HG03108 (cell line): ENCODE measurements around the gene PACRGL.
A peak's percentile ranks its signal among the peaks of the same experiment; 100 is the strongest.
"Not testable (repeated sequence)": the region's sequence is repeated elsewhere in the genome, so short reads cannot be mapped to it uniquely, and the experiment has no call there.

ENCODE experiments used
- ATAC-seq: cut with Tn5 transposase; IDR thresholded peaks from one replicate; pipeline ENCODE4 v1.9.1; 2021; ENCODE audit warnings: moderate library complexity; ENCODE audit not compliant: unreplicated experiment

The PACRGL gene

DNA sequence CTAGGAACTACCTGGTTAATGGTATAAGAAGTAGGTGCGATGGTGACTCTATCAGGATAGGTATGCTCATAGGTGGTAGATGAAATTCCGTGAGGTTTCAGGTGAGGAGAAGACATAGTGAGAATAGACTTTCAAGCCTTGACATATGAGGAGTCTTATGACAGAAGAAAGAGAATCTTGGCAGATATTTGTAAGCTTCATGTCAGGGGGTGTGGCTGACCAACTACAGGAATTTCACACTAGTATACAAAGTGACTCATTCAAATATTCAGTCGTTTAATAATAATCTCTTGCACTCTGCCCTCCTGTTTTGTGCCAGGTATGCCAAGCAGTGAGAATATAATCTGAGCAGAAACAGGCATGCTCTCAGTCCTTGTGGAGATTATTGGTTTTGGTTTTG, 22.8 kb downstream of the PACRGL start:
- ATAC-seq = no peak

DNA sequence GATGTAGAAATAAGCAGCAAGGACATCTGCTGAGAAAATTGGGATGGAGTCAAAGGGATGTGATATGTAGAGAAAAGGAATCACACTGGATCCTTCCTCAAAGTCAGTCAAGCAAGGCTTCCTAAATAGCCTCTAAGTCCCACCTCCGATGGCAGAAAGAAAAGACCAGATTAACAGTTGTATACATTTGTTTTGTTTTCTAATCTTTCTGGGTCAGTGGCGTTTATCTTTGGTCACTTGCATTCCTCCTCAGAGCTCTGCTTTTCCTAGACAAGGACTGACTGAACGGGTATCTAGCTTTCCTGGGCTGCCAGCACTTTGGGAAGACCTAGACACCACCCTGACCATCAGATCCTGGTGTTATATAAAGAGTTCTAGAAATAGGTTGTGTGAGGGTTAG, 23.2 kb downstream of the PACRGL start:
- ATAC-seq = no peak

DNA sequence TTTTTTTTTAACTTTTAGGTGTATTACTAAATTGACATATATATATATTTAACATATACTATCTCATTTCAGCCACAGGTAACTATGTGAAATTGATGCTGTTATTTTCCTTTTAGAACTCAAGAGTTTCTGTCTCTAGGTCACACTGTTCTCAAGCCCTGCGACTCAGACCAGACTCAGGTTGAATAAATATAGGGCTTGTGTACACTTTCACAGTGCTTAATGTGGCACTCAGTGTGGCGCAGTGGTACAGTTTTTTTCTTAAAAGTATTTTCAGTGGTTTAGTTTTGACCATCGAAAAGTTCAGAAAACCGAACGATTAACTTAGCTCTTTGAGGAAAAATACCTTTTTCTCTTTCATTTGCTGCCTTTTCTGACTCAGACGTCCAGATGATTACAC, 24.7 kb downstream of the PACRGL start:
- ATAC-seq = peak; percentile 72

DNA sequence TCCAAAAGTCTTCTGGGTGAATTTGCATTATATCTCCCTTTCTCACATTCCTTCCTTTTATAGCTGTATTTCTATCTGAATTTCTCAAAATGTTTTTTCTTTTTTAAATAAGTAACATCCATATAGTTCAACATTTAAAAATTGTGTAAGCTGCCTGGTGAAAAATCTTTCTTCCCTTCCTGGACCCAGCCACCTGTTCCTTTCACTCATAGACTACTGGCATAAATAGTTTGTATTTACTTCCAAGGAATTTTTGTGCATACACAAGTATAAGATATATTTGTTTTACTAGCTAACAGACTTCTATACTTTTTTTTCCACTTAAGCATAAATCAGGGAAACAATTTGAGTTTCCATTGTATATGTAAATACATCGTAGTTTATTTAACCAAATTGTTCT, 35.7 kb downstream of the PACRGL start:
- ATAC-seq = no peak

DNA sequence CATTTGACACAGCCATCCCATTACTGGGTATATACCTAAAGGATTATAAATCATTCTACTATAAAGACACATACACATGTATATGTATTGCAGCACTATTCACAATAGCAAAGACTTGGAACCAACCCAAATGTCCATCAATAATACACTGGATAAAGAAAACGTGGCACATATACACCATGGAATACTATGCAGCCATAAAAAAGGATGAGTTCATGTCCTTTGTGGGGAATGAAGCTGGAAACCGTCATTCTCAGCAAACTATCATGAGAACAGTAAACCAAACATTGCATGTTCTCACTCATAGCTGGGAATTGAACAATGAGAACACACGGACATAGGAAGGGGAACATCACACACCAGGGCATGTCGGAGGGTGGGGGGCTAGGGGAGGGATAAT, 45.7 kb downstream of the PACRGL start:
- not testable (repeated sequence) for ATAC-seq

DNA sequence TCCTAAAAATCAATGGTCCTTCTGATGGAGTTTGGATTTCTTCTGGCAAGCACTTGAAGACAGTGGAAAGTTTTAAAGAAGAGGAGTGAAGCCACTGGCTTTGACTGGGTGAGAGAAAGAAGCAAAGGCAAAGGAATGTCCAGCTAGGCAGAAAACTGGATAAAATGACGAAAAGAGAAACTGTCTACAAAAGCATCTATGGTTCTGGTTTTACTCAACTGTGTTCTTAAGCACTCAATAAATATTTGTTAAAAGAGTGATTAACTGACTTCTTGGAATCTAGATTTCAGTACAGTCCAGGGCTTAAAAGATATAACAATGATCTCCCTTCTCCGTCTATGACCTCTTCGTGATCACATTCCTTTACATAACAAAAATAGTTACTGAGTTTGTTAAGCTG, 52.4 kb downstream of the PACRGL start:
- ATAC-seq = no peak

DNA sequence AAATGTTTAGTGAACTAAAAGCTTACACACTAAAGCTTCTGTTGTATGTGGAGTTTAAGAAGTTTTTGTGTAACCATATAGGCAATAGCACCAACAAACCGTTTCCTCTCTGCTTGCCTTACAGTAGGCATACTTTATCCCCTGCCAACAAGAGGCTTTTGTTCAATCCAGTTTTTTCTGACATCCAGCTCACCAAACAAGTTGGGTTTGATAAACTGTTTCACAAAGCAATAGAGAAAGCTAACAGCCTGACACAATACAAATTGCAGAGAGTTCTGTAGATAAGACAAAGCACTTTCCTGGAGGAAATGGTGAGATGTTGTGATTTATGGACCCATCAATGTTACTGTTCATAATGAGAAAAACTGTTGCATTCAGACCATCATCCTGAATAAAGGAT, 53.8 kb downstream of the PACRGL start:
- ATAC-seq = no peak

DNA sequence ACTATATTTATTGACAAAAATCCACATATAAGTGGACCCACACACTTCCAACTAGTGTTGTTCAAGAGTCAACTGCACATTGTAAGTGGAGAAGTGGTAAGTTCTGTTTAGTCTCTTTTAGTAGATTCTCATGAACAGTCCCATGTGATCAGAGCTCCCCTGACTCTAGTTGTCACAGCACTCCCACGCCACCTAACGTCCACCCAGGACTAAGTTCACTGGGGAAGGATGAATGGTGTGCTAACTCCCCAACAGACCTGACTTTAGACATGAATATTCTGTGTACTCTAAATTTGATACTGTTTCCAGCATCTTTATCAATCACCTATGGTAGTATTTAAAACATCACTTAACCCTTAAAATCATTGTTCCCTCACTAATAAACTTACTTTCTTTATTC, 59.8 kb downstream of the PACRGL start:
- ATAC-seq = no peak

DNA sequence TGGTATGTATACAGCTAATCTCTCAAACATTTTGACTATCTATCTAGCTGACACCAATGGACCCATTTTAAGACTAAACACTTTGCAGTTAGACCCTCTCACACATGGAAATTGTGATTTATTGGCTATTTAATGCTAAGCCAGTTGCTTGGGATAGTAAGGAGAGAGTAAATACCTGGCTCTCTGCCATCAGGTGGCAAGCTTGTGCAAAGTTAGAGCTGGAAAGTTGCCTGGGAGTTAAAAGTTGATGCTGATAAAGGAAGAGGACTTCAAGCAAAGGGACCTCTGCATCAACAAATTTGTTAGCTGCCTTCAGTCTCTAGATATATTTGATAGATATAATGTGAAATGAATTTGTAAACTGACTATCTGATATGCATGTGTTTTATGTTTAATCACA, 61.1 kb downstream of the PACRGL start:
- ATAC-seq = no peak

DNA sequence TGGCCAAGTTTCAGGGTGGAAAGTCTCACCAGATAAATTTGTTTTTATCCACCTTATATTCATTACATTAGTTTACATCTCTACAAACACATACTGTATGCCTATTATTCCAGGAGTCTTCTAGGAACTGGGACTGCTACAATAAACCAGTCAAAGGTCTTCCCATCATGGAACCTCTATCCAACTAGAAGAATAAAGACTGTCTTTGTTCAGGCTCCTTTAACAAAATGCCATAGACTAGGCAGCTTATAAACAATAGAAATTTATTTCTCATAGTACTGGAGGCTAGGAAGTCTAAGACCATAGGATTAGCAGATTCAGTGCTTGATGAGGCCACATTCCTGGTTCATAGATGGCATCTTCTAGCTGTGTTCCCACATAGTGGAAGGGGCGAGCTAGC, 61.6 kb downstream of the PACRGL start:
- ATAC-seq = no peak

DNA sequence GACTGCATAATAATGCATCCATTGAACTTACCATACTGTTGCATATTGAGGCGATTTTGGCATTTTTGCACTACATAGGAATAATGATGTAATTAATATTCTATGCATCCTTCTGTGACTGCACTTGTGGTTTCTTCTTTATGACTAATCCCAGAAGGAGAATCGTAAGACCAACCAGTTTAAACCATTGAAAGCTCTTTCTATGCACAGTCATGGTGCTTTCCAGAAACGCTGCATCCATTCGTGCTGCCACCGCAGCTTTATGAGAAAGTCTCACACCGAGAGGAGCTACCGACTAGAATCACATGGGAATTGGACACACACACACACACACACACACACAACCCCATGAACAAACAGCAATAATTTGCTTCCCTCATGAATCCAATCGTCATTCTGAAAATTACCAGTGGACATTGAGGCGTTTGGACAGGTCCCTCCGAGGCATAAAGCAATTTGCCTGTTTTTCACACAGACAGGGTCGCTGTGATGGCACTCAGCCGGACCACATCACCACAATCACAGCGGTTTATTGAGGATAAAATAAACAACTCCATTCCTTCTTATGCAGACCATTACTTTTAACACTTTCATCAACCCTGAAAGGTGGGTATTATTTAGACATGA, 64.2 kb downstream of the PACRGL start:
- ATAC-seq = no peak

DNA sequence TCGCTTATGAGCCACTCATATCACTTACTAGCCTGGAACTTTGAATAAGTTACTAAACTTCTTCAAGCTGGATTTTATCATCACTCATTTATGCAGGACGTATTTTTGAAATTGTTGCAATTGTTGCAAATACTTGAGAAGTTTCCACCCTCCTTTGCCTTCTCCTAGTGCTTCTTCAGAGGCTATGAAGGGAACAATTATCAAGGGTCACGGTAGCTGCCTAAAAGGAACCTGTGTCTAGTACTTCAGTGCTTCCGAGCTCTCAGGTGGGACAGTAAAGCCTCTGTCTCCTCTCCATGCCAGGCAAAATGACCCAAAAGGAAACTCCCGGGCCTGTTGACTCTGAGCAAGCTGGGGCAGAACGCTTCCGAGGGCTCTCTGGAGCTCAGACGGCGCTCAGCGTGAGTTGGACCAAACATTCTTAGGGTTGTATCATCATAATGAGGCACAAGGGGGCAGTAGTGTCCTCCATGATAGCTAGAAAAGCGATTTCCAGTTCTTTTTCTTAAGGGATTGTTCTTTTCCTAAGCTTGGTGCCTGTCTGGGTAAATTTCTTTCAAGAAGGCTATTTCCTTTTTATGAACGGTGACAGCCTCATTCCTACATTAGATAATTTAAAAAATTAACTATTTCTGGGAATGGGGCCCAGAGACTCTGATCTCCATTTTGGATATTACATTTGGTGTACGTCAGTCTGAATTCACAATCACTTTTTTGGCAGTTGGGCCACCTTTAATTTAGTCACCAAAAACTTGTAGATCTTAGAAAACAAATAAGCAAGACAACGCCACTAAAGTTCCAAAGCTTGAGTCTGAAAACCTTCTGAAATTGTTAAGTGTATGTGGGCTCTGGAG, 73.1 kb downstream of the PACRGL start:
- peak; percentile 67 for ATAC-seq

DNA sequence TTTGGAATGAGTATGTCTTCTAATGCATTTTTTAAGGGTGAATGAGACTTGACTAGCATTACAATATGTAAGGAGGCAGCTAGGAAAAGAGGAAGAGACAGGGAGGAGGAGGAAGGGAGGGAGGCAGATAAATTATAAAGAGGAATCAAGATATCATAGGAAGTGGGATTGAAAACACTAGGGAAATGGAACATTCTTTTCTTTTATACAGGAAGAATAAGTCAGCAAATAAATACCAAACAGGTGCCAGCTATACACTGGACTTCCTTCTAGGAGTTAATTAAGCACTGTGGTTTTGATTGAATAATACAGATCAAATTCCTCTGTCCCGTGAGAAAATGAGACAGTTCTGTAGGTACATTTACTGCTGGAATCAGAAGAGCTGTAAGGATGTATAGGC, 78.6 kb downstream of the PACRGL start:
- no peak for ATAC-seq

DNA sequence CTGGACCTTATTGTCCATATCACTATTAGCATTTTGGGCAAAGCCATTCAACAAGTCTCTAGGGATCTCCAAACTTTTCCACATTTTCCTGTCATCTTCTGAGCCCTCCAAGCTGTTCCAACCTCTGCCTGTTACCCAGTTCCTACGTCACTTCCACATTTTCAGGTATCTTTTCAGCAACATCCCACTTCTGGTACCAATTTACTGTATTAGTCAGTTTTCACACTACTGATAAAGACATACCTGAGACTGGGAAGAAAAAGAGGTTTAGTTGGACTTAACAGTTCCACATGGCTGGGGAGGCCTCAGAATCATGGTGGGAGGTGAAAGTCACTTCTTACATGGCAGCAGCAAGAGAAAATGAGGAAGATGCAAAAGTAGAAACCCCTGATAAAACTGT, 82.9 kb downstream of the PACRGL start:
- ATAC-seq = not testable (repeated sequence)

DNA sequence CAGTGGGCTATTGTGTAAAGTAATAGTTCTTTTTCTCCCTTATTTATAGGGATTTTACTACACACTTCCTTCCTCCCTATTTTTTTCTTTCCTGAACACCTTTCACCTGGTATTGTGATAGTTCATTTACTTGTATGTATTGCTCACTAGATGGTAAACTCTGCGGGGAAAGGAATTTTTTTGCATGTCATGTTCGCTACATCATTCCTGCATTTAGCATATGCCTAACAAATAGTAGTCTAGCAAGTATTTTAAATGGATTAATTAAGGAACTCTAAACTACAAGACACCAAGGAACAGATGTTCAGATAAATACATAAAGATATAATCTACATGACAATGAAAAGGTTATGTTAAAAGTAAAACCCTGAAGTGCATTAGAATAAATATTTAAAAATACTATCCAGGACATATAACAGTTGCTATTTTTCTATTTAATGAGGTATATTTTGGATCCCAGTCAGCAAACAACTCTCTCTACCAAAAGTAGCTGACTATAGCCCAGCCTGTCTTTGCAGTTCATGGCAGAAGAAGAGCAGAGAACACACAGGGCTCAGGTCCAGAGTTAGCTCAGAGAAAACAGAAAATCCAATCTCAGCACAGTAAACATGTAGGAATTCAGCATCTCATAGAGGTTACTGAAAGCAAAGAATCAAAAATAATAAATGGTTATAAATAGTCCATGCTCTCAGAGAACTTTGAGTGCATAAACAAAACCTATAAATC, 87.8 kb downstream of the PACRGL start:
- ATAC-seq = no peak
